ENCODE data around the gene HOXA10.

GRCh38 chr7:27202018-27202861 lies 28.1 kb upstream of the HOXA10 start:
- no peak for TF ChIP-seq CTCF (IDR thresholded peaks at IDR 0.05)
- no peak for TF ChIP-seq POLR2A (IDR thresholded peaks at IDR 0.05)

Measured in thyroid gland (tissue), 4 donors.